Measurements from ENCODE around the gene ETS1. TPM values are rescaled to one million over a fixed set of nuclear protein-coding genes. Genes with fewer than 3 reads are reported as not detected.

ETS1 gene
- total RNA-seq, 1 experiment from 2014 or later: 3.7 TPM

DNA sequence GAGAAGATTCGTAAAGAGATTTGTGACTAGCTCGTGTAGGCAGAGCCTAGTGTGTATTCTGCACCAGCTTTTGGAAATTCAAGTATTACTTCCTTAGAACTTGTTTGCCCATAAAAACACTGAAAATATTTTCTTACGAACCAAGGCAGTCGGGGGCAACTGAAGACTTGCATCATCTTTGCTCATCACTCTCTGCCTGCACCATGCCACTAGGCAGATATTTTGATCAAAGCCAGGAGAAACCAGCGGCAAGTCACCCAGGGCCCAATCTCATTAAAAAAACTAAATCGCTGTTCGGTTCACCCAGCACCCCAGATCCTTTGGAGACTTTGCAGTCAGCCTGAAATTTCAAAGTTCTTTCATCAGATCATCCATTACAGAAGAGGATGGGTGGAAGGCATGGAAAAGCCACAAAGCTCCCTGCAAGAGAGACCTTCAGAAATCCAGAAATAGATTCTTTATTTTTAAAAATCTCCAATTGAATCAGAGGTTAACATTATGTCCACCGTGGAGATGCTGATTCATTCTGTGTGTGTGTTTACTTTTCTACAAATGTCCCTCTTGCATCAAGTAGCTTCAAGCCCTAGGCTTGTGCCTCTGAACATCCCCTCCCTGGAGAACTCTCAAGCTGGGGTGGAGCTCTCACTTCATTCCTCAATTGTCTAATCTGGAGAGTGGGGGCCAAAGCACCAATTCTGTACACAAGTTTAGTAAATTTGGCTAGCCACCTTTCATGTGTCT is 78.4 kb downstream of the ETS1 start:
- ChIA-PET CTCF (no interaction called here), POLR2A (ENCODE audit: low non-redundant PET) (no interaction called here)
- TF ChIP-seq EZH2 (IDR thresholded peaks at IDR 0.05; ENCODE audit: borderline replicate concordance, low read depth, low read length, poor library complexity, severe bottlenecking): no peak
- TF ChIP-seq, protein P1, sequence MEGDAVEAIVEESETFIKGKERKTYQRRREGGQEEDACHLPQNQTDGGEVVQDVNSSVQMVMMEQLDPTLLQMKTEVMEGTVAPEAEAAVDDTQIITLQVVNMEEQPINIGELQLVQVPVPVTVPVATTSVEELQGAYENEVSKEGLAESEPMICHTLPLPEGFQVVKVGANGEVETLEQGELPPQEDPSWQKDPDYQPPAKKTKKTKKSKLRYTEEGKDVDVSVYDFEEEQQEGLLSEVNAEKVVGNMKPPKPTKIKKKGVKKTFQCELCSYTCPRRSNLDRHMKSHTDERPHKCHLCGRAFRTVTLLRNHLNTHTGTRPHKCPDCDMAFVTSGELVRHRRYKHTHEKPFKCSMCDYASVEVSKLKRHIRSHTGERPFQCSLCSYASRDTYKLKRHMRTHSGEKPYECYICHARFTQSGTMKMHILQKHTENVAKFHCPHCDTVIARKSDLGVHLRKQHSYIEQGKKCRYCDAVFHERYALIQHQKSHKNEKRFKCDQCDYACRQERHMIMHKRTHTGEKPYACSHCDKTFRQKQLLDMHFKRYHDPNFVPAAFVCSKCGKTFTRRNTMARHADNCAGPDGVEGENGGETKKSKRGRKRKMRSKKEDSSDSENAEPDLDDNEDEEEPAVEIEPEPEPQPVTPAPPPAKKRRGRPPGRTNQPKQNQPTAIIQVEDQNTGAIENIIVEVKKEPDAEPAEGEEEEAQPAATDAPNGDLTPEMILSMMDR (conservative IDR thresholded peaks at IDR 0.05; ENCODE audit: low read depth, low read length): no peak
- H3K4me3 ChIP-seq (ENCODE audit: low read depth, low read length, poor library complexity, severe bottlenecking): no peak overlapping the region
- no peak overlapping the region for H3K27ac ChIP-seq (ENCODE audit: low read depth, low read length, poor library complexity, severe bottlenecking)
- no peaks in the 10 kb centered on the region for H3K9me3 ChIP-seq (ENCODE audit: low read depth, low read length, poor library complexity, severe bottlenecking)
- no peak for DNase-seq (ENCODE audit: low spot score)
- no peaks in the 10 kb centered on the region for H3K36me3 ChIP-seq (ENCODE audit: insufficient read depth, low read length, poor library complexity, severe bottlenecking)
- H3K27me3 ChIP-seq (replicated peaks; ENCODE audit: insufficient read depth, low read depth, low read length, poor library complexity): peaks cover 64% of the 10 kb centered on the region
- H3K4me1 ChIP-seq (ENCODE audit: insufficient read depth, low read length, poor library complexity, severe bottlenecking): no peaks in the 10 kb centered on the region
- no TSS peak for BruUV-seq (replicated peaks)
- intact Hi-C loops (cut with micrococcal nuclease; ENCODE audit: unreplicated experiment): no loop called here

DNA sequence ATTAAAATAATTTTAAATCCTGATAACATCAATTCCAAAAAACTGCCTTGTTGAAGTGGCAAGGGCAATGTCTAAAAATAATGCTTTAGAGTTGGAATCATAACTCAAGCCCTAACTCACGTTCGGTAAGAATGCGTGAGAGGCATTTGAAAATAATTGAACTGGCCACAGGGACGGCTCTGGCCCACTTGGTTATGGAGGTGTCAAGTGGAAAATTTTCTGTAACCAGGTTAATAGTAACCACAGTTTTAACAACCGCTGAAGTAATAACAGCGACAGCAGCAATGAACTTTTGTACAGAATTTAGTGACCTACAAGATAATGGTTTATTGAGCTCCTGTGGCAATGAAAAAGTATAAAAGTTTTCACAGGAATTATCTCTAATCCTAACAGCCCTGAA is 79.4 kb downstream of the ETS1 start:
- CTCF ChIA-PET: no interaction called here
- Histone ChIP-seq H3K4me1 (ENCODE audit: insufficient read depth, low read length, poor library complexity, severe bottlenecking) (no peaks in the 10 kb centered on the region), H3K4me3 (ENCODE audit: low read depth, low read length, poor library complexity, severe bottlenecking) (no peak overlapping the region), H3K9me3 (ENCODE audit: low read depth, low read length, poor library complexity, severe bottlenecking) (no peaks in the 10 kb centered on the region), H3K27ac (ENCODE audit: low read depth, low read length, poor library complexity, severe bottlenecking) (no peak overlapping the region), H3K36me3 (ENCODE audit: insufficient read depth, low read length, poor library complexity, severe bottlenecking) (no peaks in the 10 kb centered on the region), H3K27me3 (replicated peaks; ENCODE audit: insufficient read depth, low read depth, low read length, poor library complexity) (peaks cover 54% of the 10 kb centered on the region)
- no peak for DNase-seq (ENCODE audit: low spot score)
- intact Hi-C loops (cut with micrococcal nuclease; ENCODE audit: unreplicated experiment): no loop called here
- POLR2A ChIA-PET (ENCODE audit: low non-redundant PET): no interaction called here
- no peak for TF ChIP-seq EZH2 (IDR thresholded peaks at IDR 0.05; ENCODE audit: borderline replicate concordance, low read depth, low read length, poor library complexity, severe bottlenecking)
- TF ChIP-seq, protein P1 (conservative IDR thresholded peaks at IDR 0.05; ENCODE audit: low read depth, low read length): no peak
- BruUV-seq (replicated peaks): no TSS peak

DNA sequence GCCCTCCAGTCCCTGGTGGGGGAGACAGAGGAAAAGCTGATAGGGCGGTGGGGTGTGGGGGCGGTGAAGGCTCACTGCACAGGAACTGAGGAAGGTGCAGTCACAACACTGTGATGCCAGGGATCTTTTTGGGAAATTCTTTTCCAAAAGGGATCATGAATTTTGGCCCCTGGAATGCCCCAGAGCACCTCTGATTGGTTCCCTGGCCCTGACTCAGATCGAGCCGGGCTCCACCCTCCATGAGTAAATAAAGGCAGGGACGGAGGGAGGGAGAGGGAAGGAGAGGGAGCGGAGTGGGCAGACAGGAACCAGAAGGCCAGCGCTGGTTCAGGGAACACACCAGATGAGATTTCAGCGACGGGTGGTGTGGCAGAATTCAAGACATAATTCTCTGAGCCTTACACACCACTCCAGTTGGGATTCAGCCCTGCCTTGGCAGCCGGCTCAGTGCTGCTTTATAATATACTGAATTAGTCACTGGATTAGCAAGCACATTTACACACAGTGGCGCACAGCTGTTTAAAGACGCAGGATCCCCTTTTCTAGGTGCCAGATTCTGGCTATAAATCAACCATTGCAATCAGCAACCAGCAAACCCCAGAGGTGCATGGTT is 80.3 kb downstream of the ETS1 start:
- H3K9me3 ChIP-seq (ENCODE audit: low read depth, low read length, poor library complexity, severe bottlenecking): no peaks in the 10 kb centered on the region

More for the DNA sequence above, 80.3 kb downstream of the ETS1 start:
- TF ChIP-seq, protein P1 (conservative IDR thresholded peaks at IDR 0.05; ENCODE audit: low read depth, low read length): no peak
- no peak for TF ChIP-seq EZH2 (IDR thresholded peaks at IDR 0.05; ENCODE audit: borderline replicate concordance, low read depth, low read length, poor library complexity, severe bottlenecking)
- no peak overlapping the region for H3K27ac ChIP-seq (ENCODE audit: low read depth, low read length, poor library complexity, severe bottlenecking)
- H3K36me3 ChIP-seq (ENCODE audit: insufficient read depth, low read length, poor library complexity, severe bottlenecking): no peaks in the 10 kb centered on the region
- H3K4me1 ChIP-seq (ENCODE audit: insufficient read depth, low read length, poor library complexity, severe bottlenecking): no peaks in the 10 kb centered on the region
- no peak overlapping the region for H3K4me3 ChIP-seq (ENCODE audit: low read depth, low read length, poor library complexity, severe bottlenecking)
- ChIA-PET CTCF (no interaction called here), POLR2A (ENCODE audit: low non-redundant PET) (no interaction called here)
- intact Hi-C loops (cut with micrococcal nuclease; ENCODE audit: unreplicated experiment): no loop called here
- BruUV-seq (replicated peaks): no TSS peak
- H3K27me3 ChIP-seq (replicated peaks; ENCODE audit: insufficient read depth, low read depth, low read length, poor library complexity): peaks cover 46% of the 10 kb centered on the region
- peak; percentile 59 for DNase-seq (ENCODE audit: low spot score)

Data from A673 (cell line).